ENCODE results near the gene WWOX. TPM values are rescaled to one million over a fixed set of nuclear protein-coding genes. Genes with fewer than 3 reads are reported as not detected.

Gene WWOX
- total and polyA plus RNA-seq, 2 experiments from 2014 or later: 22.1 to 123 TPM

- Histone ChIP-seq H3K4me1 (ENCODE audit: low read depth) (peaks cover 6% of the 10 kb centered on the region), H3K9me3 (ENCODE audit: low read depth) (no peaks in the 10 kb centered on the region), H3K27me3 (no peaks in the 10 kb centered on the region), H3K36me3 (no peaks in the 10 kb centered on the region), H3K27ac (no peak overlapping the region), H3K4me3 (no peak overlapping the region)
- TF ChIP-seq, protein P1, sequence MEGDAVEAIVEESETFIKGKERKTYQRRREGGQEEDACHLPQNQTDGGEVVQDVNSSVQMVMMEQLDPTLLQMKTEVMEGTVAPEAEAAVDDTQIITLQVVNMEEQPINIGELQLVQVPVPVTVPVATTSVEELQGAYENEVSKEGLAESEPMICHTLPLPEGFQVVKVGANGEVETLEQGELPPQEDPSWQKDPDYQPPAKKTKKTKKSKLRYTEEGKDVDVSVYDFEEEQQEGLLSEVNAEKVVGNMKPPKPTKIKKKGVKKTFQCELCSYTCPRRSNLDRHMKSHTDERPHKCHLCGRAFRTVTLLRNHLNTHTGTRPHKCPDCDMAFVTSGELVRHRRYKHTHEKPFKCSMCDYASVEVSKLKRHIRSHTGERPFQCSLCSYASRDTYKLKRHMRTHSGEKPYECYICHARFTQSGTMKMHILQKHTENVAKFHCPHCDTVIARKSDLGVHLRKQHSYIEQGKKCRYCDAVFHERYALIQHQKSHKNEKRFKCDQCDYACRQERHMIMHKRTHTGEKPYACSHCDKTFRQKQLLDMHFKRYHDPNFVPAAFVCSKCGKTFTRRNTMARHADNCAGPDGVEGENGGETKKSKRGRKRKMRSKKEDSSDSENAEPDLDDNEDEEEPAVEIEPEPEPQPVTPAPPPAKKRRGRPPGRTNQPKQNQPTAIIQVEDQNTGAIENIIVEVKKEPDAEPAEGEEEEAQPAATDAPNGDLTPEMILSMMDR (IDR thresholded peaks at IDR 0.05; ENCODE audit: low read depth, low read length): no peak
- DNase-seq (ENCODE audit: low read depth in 1 of 2, low spot score in 1 of 2): no peak
These were observed 385.9 kb downstream of the WWOX start for GRCh38 chr16:78485188-78485916.

- H3K9me3 ChIP-seq (ENCODE audit: low read depth): no peaks in the 10 kb centered on the region
- TF ChIP-seq, protein P1 (IDR thresholded peaks at IDR 0.05; ENCODE audit: low read depth, low read length): no peak
- H3K36me3 ChIP-seq: no peaks in the 10 kb centered on the region
- H3K27ac ChIP-seq: no peak overlapping the region
- no peaks in the 10 kb centered on the region for H3K27me3 ChIP-seq
- H3K4me1 ChIP-seq (ENCODE audit: low read depth): peaks cover 6% of the 10 kb centered on the region
- DNase-seq (ENCODE audit: low read depth in 1 of 2, low spot score in 1 of 2): no peak
- no peak overlapping the region for H3K4me3 ChIP-seq
These were observed 386.4 kb downstream of the WWOX start for GRCh38 chr16:78485917-78486257.

DNA sequence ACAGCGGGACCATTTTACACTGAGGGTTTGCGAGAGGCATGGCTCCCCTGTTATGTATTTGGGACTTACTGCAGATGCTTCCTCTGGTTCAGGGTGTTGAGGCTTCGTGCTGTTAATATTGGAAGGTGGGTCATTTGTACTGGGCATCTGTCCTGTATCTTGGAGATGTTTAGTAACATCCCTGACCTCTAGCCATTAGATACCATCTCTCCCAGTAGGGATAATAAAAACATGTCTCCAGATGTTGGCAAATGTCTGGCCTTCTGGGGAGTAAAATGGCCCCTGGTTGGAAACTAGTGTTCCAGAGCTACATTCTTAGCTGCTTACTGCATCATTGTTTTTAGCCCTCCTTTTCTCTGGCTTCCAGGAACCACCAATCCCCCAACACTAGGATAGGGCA lies 388.0 kb downstream of the WWOX start:
- Histone ChIP-seq H3K9me3 (ENCODE audit: low read depth) (no peaks in the 10 kb centered on the region), H3K4me3 (no peak overlapping the region), H3K27me3 (no peaks in the 10 kb centered on the region), H3K4me1 (ENCODE audit: low read depth) (peaks cover 6% of the 10 kb centered on the region), H3K27ac (no peak overlapping the region), H3K36me3 (no peaks in the 10 kb centered on the region)
- DNase-seq (ENCODE audit: low read depth in 1 of 2, low spot score in 1 of 2): no peak
- TF ChIP-seq, protein P1 (IDR thresholded peaks at IDR 0.05; ENCODE audit: low read depth, low read length): no peak

- TF ChIP-seq, protein P1 (IDR thresholded peaks at IDR 0.05; ENCODE audit: low read depth, low read length): no peak
- H3K27me3 ChIP-seq: no peaks in the 10 kb centered on the region
- no peaks in the 10 kb centered on the region for H3K9me3 ChIP-seq (ENCODE audit: low read depth)
- H3K4me3 ChIP-seq: no peak overlapping the region
- no peak overlapping the region for H3K27ac ChIP-seq
- no peak for DNase-seq (ENCODE audit: low read depth in 1 of 2, low spot score in 1 of 2)
- peaks cover 6% of the 10 kb centered on the region for H3K4me1 ChIP-seq (ENCODE audit: low read depth)
- no peaks in the 10 kb centered on the region for H3K36me3 ChIP-seq
These were observed 389.6 kb downstream of the WWOX start for GRCh38 chr16:78489072-78489471.

DNA sequence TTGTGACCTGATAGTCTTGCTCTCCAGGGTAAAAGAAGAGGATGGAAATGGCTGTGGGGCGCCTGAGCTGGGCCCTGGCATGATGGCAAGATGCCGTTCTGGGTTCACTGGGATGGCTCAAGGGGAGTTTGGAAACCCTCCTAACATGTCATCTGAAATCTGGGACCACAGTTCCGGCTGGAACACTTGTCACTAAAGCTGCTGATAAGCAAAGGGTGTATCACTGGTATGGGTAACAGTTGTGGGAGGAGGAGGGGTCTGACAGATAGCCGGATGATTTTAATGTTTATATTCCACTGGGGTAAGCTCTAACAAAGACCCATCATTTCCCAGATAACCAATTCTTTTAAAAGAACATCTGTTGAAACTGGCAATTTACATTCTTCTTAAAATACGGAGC lies 390.2 kb downstream of the WWOX start:
- no peaks in the 10 kb centered on the region for H3K9me3 ChIP-seq (ENCODE audit: low read depth)
- H3K4me3 ChIP-seq: no peak overlapping the region
- no peaks in the 10 kb centered on the region for H3K36me3 ChIP-seq
- H3K27ac ChIP-seq: no peak overlapping the region
- H3K27me3 ChIP-seq: no peaks in the 10 kb centered on the region
- peaks cover 6% of the 10 kb centered on the region for H3K4me1 ChIP-seq (ENCODE audit: low read depth)
- DNase-seq (ENCODE audit: low read depth in 1 of 2, low spot score in 1 of 2): no peak
- TF ChIP-seq, protein P1 (IDR thresholded peaks at IDR 0.05; ENCODE audit: low read depth, low read length): no peak
